Hepatocyte (in vitro differentiated cells): Measurements from ENCODE around the gene TCOF1. TPM values are rescaled to one million over a fixed set of nuclear protein-coding genes. Genes with fewer than 3 reads are reported as not detected.

Experiments used
- DNase-seq: peaks from one replicate; pipeline ENCODE4 v3.0.0-alpha.2; 2016; ENCODE audit warnings: low spot score
- H2AFZ ChIP-seq: fragments of 200-600 bp; sonication (generic); 2 replicates; pipeline ENCODE4 v1.6.0; 2016; ENCODE audit warnings: antibody characterized with exemption, mild to moderate bottlenecking
- H3K27ac ChIP-seq: fragments of 200-600 bp; sonication (generic); 2 replicates; pipeline ENCODE4 v1.5.1; 2016; ENCODE audit warnings: mild to moderate bottlenecking
- H3K27me3 ChIP-seq: fragments of 200-600 bp; sonication (generic); 2 replicates; pipeline ENCODE4 v1.6.1; 2016
- H3K36me3 ChIP-seq: fragments of 200-600 bp; sonication (generic); replicated peaks from 2 replicates; pipeline ENCODE4 v1.5.1; 2016; ENCODE audit warnings: low read depth; ENCODE audit not compliant: insufficient read depth
- H3K4me1 ChIP-seq: fragments of 200-600 bp; sonication (generic); 2 replicates; pipeline ENCODE4 v1.5.1; 2016; ENCODE audit warnings: mild to moderate bottlenecking, moderate library complexity; ENCODE audit not compliant: insufficient read depth
- H3K4me2 ChIP-seq: fragments of 200-600 bp; sonication (generic); 2 replicates; pipeline ENCODE4 v1.6.0; 2016
- H3K4me3 ChIP-seq: fragments of 200-600 bp; sonication (generic); 2 replicates; pipeline ENCODE4 v1.5.1; 2016; ENCODE audit warnings: mild to moderate bottlenecking
- H3K79me2 ChIP-seq: fragments of 200-600 bp; sonication (generic); 2 replicates; pipeline ENCODE4 v1.6.0; 2017; ENCODE audit warnings: mild to moderate bottlenecking
- H3K9me2 ChIP-seq: fragments of 200-600 bp; sonication (generic); replicated peaks from 2 replicates; pipeline ENCODE4 v1.6.0; 2017; ENCODE audit warnings: mild to moderate bottlenecking; ENCODE audit not compliant: insufficient read depth
- H3K9me3 ChIP-seq: fragments of 200-600 bp; sonication (generic); 2 replicates; pipeline ENCODE4 v1.5.1; 2016; ENCODE audit warnings: low read depth, mild to moderate bottlenecking
- H4K20me1 ChIP-seq: fragments of 200-600 bp; sonication (generic); 2 replicates; pipeline ENCODE4 v1.6.0; 2016; ENCODE audit warnings: mild to moderate bottlenecking; ENCODE audit not compliant: insufficient read depth, poor library complexity, severe bottlenecking
- EZH2 ChIP-seq: fragments of 200-600 bp; sonication (generic); IDR thresholded peaks from 2 replicates; pipeline ENCODE4 v1.6.1; 2016; ENCODE audit warnings: antibody characterized with exemption, mild to moderate bottlenecking, borderline replicate concordance
- EZH2phosphoT487 ChIP-seq: fragments of 200-600 bp; sonication (generic); IDR thresholded peaks from one replicate; pipeline ENCODE4 v1.6.1; 2018; ENCODE audit warnings: antibody characterized with exemption, mild to moderate bottlenecking, low read depth, moderate library complexity; ENCODE audit not compliant: unreplicated experiment, severe bottlenecking
- WGBS: methylation state at CpG from one replicate; pipeline ENCODE4 v1.1.6; 2016; ENCODE audit warnings: low lambda C conversion rate; ENCODE audit errors: missing lambda C conversion rate; 5-methylcytosine and 5-hydroxymethylcytosine counted together
- polyA plus RNA-seq: library from polyadenylated mRNA; unstranded; fragments of >200 nt; fragmentation: Nextera tagmentation; extraction: Ambion mirVana; gene quantifications from 2 replicates; pipeline ENCODE4 v1.2.1, GENCODE V29; 2016
- total RNA-seq: library from RNA; depleted of rRNA; stranded (reverse); fragments of >200 nt; gene quantifications from 2 replicates; pipeline ENCODE4 v1.2.3, GENCODE V29; 2014
- TF ChIP-seq, protein P1 (sequence below): fragments of 200-600 bp; sonication (generic); IDR thresholded peaks from 2 replicates; pipeline ENCODE4 v1.5.1; 2016; ENCODE audit warnings: antibody characterized with exemption, mild to moderate bottlenecking; ENCODE audit not compliant: poor library complexity

TCOF1 gene
- total and polyA plus RNA-seq, 2 experiments from 2014 or later: 19.9 to 24.0 TPM

DNA sequence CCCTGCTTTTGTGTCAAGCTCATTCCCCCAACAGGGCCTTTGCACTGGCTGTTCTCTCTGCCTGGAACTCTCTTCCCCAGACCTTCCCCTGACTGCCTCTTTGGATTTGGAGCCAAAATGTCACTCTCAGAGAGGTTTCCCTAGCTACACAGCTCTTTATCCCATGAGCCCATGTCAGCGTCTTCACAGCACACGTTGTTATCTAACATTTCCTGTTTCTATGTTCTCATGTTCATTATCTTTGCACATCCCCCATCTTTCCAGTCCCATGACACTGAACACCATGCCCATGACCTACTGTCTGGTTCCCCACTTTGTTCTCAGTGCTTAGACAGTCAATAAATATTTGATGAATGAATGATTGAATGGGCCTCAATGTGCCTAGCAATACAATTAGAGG is 28.5 kb upstream of the TCOF1 start:
- no peaks in the 10 kb centered on the region for H3K27me3 ChIP-seq
- no peaks in the 10 kb centered on the region for H3K9me3 ChIP-seq
- no peak overlapping the region for H3K4me2 ChIP-seq
- WGBS: 60% methylated on average over 2 of the region's 2 CpGs
- H3K9me2 ChIP-seq: no peaks in the 10 kb centered on the region
- H3K36me3 ChIP-seq: no peaks in the 10 kb centered on the region
- H3K4me1 ChIP-seq: peaks cover 16% of the 10 kb centered on the region
- H3K27ac ChIP-seq: no peak overlapping the region
- TF ChIP-seq, protein P1, sequence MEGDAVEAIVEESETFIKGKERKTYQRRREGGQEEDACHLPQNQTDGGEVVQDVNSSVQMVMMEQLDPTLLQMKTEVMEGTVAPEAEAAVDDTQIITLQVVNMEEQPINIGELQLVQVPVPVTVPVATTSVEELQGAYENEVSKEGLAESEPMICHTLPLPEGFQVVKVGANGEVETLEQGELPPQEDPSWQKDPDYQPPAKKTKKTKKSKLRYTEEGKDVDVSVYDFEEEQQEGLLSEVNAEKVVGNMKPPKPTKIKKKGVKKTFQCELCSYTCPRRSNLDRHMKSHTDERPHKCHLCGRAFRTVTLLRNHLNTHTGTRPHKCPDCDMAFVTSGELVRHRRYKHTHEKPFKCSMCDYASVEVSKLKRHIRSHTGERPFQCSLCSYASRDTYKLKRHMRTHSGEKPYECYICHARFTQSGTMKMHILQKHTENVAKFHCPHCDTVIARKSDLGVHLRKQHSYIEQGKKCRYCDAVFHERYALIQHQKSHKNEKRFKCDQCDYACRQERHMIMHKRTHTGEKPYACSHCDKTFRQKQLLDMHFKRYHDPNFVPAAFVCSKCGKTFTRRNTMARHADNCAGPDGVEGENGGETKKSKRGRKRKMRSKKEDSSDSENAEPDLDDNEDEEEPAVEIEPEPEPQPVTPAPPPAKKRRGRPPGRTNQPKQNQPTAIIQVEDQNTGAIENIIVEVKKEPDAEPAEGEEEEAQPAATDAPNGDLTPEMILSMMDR: no peak
- no peak for TF ChIP-seq EZH2
- no peak for TF ChIP-seq EZH2phosphoT487
- H4K20me1 ChIP-seq: no peaks in the 10 kb centered on the region
- no peak for DNase-seq
- no peak overlapping the region for H3K4me3 ChIP-seq
- no peaks in the 10 kb centered on the region for H3K79me2 ChIP-seq
- H2AFZ ChIP-seq: no peak overlapping the region

DNA sequence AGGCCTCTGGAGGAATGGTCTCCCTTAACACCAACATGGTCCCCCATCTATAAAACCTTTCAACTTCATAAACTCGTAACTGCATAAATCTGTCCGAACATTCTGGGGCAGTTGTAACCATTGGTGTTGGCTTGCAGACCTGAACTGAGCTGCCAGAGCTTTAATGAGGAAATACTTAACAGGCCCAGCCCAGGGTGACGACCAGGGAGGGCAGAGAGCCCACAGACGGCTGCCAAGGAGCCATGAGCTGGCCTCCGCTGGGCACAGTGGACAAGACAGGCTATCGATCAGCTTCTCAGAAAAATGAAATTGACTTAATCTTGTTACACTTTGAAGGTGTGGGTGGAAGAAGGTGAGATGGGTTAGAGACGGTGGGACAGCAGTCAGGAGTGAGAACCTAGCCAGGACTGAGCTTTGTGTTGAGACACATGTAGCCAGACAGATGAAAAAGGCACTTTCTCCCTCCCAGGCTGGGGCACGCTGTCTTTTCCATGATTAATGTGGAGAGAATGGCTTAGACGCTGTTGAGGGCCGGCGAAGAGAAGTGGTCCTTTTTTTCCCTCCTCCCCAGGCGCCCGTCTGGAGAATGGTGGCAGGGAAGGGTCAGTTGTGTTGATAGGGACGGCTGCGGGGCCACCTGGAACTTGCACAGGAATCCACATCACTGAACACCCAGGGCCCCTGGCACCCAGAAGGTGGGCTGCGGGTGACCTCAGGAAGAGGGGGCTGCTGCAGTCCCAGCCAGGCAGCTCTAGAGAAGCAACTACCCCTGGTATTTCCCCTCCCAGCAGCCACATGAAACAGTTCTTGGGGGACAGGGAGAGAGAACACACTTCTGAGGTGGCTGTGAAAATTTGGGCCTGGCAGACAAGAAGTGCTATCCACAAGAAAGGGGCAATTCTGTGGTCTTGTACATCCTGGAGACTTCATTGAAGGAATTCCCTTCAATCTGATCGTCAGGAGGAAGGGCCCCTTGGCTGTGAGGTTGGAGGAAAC is 27.3 kb upstream of the TCOF1 start:
- Histone ChIP-seq H3K9me2 (no peaks in the 10 kb centered on the region), H3K4me2 (no peak overlapping the region), H3K27ac (no peak overlapping the region), H3K27me3 (no peaks in the 10 kb centered on the region), H2AFZ (no peak overlapping the region), H3K9me3 (no peaks in the 10 kb centered on the region), H3K36me3 (no peaks in the 10 kb centered on the region), H3K4me1 (peaks cover 19% of the 10 kb centered on the region), H3K4me3 (no peak overlapping the region), H4K20me1 (no peaks in the 10 kb centered on the region), H3K79me2 (no peaks in the 10 kb centered on the region)
- DNase-seq: no peak
- 79% methylated on average over 17 of the region's 17 CpGs for WGBS
- TF ChIP-seq EZH2 (no peak), EZH2phosphoT487 (no peak)
- TF ChIP-seq, protein P1: no peak

DNA sequence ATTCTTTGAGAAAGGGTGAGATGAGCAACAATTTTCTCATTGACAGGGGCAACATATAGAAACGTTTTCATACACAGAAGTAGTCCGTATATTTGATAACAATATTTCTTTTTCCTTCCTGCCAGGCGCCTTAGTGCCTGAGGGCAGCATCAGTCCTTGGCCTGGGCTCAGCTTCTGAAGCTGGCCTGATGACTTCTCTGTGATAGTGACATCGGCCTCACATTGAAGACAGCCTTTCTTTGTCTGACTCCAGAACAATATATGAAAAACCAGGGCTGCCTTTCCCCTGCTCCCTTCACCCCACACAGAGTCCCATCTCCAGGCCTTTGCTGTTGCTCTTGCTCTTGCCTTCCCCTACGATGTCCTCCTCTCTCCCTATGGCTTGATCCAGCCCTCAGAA is 24.1 kb upstream of the TCOF1 start:
- H2AFZ ChIP-seq: no peak overlapping the region
- H3K27me3 ChIP-seq: no peaks in the 10 kb centered on the region
- no peak overlapping the region for H3K4me3 ChIP-seq
- no peaks in the 10 kb centered on the region for H3K36me3 ChIP-seq
- peaks cover 8% of the 10 kb centered on the region for H3K4me1 ChIP-seq
- no peak overlapping the region for H3K4me2 ChIP-seq
- TF ChIP-seq EZH2phosphoT487: no peak
- no peak for TF ChIP-seq EZH2
- TF ChIP-seq, protein P1: no peak
- DNase-seq: no peak
- no peaks in the 10 kb centered on the region for H4K20me1 ChIP-seq
- H3K79me2 ChIP-seq: no peaks in the 10 kb centered on the region
- no peaks in the 10 kb centered on the region for H3K9me2 ChIP-seq
- H3K9me3 ChIP-seq: no peaks in the 10 kb centered on the region
- no peak overlapping the region for H3K27ac ChIP-seq
- WGBS: 86% methylated on average over 5 of the region's 5 CpGs
